ENCODE data around the gene TAS2R60.
A peak's percentile ranks its signal among the peaks of the same experiment; 100 is the strongest.
"Not testable (repeated sequence)": the region's sequence is repeated elsewhere in the genome, so short reads cannot be mapped to it uniquely, and the experiment has no call there.

TAS2R60 gene

DNA sequence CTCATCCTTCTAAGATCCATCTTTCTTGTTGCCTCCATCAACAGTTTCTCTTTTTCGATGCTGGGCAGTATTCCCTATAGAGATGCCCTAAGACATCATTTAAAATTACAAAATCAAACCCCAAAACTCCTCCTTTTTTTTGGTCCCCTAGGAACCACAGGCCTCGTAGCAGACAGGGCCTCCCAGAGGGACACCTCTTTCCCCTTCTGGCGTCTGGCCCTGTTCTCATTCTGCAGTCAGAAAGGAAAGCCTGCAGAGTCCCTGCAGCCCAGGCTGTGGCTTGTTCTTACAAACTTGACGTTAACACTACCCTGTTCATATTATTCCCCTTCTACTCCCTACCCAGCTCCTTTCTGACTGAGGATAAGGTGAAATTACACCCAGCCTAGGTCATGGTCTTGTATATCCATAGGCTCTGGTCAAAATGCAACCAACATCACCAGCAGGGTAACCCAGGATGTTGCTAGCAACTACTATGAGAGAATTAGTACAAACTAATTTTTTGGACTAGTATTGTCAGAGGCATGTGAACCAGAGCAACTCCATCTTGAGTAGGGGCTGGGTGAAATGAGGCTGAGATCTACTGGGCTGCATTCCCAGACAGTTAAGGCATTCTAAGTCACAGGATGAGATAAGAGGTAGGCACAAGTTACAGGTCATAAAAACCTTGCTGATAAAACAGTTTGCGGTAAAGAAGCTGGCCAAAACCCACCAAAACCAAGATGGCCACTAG lies 31.1 kb upstream of the TAS2R60 start:
- no peak for DNase-seq

DNA sequence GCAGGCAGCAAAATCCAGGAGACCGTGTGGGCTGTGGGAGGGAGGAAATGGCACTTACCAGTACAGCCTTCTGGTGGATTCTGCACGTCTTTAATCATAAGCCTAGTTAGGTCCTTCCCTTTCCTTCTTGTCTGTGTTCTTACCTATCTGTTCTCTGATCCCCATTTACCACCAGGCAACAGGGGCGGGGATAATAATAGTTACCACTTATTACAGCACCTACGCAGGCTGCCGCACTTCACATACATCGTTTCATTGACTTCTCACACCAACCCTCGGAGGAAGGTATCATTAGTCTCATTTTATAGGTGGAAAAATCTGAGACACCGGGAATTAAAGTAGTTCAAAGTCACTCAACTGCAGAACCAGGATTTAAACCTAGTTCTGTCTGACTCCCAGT lies 30.1 kb upstream of the TAS2R60 start:
- DNase-seq: no peak

DNA sequence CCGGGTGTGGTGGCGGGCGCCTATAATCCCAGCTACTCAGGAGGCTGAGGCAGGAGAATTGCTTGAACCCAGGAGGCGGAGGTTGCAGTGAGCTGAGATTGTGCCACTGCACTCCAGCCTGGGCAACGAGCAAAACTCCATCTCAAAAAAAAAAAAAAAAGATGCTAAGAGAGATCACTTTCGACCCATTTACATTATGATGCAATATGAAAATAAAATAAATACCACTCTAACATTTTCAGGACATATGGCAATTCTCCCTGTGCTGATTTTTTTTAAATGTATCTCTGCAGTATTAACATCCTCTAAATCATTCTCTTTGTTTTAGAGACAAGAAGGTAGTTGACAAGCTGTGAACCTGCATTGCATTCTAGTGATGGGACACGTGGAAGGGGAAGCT lies 28.0 kb upstream of the TAS2R60 start:
- not testable (repeated sequence) for DNase-seq

- no peak for DNase-seq
Observed at GRCh38 chr7:143415742-143416397, 27.4 kb upstream of the TAS2R60 start.

DNA sequence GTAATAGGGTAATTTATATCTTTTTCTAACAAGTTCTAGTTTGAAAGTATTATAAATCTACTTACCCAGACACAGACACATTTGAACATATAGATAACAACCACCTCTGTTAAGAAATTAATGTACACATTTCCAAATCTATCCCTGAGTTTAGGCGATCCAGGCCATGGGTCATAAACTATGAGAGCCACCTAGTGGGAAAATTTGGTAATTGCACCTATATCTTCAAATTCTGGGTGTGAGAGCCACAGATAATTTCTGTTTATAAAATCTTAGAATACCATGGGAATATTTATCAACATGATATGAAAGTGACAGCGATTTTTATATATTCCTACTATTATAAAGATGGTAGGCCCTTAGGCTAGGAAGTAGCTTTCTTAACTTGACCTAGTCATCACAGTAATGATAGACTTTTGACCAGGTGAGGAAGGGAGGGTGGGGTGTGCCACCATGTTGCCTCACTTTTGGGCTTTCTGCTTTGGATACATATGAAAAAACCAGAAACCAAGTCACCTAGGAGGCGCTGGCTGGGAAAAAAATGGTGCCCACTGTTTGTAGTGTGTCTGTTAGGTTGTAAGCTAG lies 26.6 kb upstream of the TAS2R60 start:
- peak in 1 of 58 donors; percentile 34 for DNase-seq

GRCh38 chr7:143417734-143418383 lies 25.4 kb upstream of the TAS2R60 start:
- DNase-seq: no peak

GRCh38 chr7:143418681-143419458 lies 24.4 kb upstream of the TAS2R60 start:
- DNase-seq: no peak

DNA sequence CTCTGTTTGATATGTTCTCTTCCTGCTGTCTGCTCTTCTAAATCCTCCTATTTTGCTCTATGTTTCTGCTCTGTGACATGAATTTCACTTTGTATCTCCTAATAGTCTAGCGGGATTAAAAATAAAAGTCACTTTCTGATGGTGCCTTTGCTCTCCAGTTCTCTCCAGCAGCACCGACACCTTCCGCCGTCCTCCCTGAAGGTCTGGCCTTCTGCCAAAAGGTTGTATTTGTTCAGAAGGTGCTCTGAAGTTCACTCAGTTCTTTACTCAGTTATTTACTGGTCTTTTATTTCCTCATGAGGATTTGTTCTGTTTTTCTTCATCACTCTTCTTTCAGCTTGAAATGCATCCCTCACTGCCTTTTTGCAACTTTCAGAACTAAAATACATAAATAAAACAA lies 23.4 kb upstream of the TAS2R60 start:
- DNase-seq: no peak

GRCh38 chr7:143420624-143421023 lies 22.6 kb upstream of the TAS2R60 start:
- DNase-seq: not testable (repeated sequence)

DNA sequence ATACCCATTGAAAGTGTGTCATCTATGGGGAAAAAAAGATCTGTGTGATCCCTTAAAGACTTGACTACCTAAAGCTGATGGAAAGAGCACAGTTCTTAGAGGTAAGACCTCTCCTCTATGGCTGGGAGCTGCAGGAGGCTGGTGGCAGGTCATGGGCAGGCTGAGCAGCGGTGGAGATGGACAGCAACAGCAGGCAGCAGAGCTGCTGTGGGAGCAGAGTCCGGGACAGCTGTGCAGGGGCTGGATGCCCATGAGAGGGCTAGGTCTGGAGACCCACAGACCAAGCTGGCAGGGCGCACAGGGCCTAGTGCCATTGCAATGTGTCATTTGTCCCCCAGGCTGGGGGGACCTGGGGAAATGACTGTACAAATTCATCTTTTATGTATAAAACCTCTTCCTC lies 21.2 kb upstream of the TAS2R60 start:
- no peak for DNase-seq

DNA sequence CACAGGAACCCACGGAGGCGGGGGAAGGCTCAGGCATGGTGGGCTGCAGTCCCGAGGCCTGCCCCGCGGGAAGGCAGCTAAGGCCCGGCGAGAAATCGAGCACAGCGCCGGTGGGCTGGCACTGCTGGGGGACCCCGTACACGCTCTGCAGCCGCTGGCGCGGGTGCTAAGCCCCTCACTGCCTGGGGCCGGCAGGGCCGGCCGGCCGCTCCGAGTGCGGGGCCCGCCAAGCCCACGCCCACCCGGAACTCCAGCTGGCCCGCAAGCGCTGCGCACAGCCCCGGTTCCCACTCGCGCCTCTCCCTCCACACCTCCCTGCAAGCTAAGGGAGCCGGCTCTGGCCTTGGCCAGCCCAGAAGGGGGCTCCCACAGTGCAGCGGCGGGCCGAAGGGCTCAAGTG lies 18.8 kb upstream of the TAS2R60 start:
- not testable (repeated sequence) for DNase-seq

GRCh38 chr7:143426479-143427142 lies 16.6 kb upstream of the TAS2R60 start:
- DNase-seq: no peak

GRCh38 chr7:143429770-143430698 lies 13.2 kb upstream of the TAS2R60 start:
- DNase-seq: no peak

- DNase-seq: no peak
Observed at GRCh38 chr7:143431109-143431508, 12.1 kb upstream of the TAS2R60 start.

GRCh38 chr7:143433759-143434158 lies 9.5 kb upstream of the TAS2R60 start:
- DNase-seq: no peak

GRCh38 chr7:143434660-143435059 lies 8.6 kb upstream of the TAS2R60 start:
- DNase-seq: no peak

- no peak for DNase-seq
Observed at GRCh38 chr7:143435266-143435665, 8.0 kb upstream of the TAS2R60 start.

- DNase-seq: no peak
Observed at GRCh38 chr7:143436325-143436946, 6.8 kb upstream of the TAS2R60 start.

DNA sequence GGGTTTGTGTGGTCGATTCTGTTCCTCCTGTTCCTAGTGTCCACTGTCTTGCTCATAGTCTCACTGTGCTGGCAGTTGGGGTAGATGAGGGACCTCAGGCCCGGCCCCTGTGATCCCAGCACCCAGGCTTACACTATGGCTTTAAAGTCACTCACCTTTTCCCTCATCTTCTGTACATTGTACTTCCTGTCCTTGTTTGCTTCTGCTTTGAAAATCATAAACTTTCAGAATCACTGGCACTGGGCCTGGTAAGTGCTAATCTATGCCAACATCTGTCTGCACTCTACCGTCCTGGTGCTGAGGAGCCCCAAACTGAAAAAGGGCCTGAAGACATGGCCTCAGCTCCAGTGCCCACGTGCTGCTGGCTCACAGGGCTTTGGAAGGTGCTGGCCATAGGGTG lies 5.7 kb upstream of the TAS2R60 start:
- no peak for DNase-seq

Measured in anterior cingulate cortex (tissue), 58 donors.